ENCODE results near the gene EMILIN2. TPM values are rescaled to one million over a fixed set of nuclear protein-coding genes. Genes with fewer than 3 reads are reported as not detected.

EMILIN2 gene
- total and polyA plus RNA-seq, 2 donors from 2014 or later = 4.3 to 24.0 TPM

GRCh38 chr18:2961821-2962220, 115.0 kb downstream of the EMILIN2 start:
- intact Hi-C loops (cut with DNase I) = no loop called here
- H3K4me1 ChIP-seq (ENCODE audit: control insufficient read depth in 2 of 3, insufficient read depth in 2 of 3, low read depth in 1 of 3, low read length in 3 of 3) = peaks cover 4 to 30% (median 22%) of the 10 kb centered on the region in 3 donors
- DNase-seq = peak in 4 of 5 donors; percentile 61 to 89 (median 78)

DNA sequence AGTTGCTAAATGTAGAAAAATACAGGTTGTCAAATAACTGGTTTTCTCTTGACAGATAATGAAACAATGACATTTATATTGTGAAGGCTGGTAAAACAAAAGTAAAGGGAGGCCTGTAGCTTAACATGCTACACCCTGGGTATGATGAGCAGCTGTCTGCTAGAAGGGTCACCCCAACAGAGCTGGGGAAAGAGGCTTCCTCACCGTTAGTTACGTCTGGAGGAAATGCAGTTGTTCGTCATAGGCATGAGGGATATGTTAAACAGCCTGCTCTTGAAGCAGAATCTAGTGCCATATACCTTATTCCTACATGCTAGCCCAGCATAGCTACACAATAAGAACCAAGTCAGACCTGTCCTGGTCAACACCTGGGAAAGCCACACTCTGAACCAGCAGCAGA, 116.2 kb downstream of the EMILIN2 start:
- no peaks in the 10 kb centered on the region for H3K9me3 ChIP-seq (ENCODE audit: control insufficient read depth in 2 of 3, insufficient read depth in 1 of 3, low read length in 3 of 3)
- H3K9ac ChIP-seq (ENCODE audit: low read length in 3 of 3) = no peak overlapping the region
- no peak overlapping the region for H3K27ac ChIP-seq (ENCODE audit: low read depth in 2 of 2, low read length in 2 of 2)
- peaks cover 4 to 42% (median 27%) of the 10 kb centered on the region in 3 donors for H3K4me1 ChIP-seq (ENCODE audit: control insufficient read depth in 2 of 3, insufficient read depth in 2 of 3, low read depth in 1 of 3, low read length in 3 of 3)
- FAIRE-seq (no peak), DNase-seq (no peak)
- intact Hi-C loops (cut with DNase I) = no loop called here
- H3K36me3 ChIP-seq (ENCODE audit: control insufficient read depth in 2 of 3, insufficient read depth in 3 of 3, low read length in 3 of 3) = no peaks in the 10 kb centered on the region
- no peak overlapping the region for H3K4me3 ChIP-seq (ENCODE audit: low read length in 3 of 3)
- TF ChIP-seq CTCF (IDR thresholded peaks at IDR 0.05; ENCODE audit: borderline replicate concordance, extremely low read depth, insufficient read depth) = no peak
- no peaks in the 10 kb centered on the region for H3K27me3 ChIP-seq (ENCODE audit: control insufficient read depth, insufficient read depth, low read length)

More at GRCh38 chr18:2961821-2962220, 115.0 kb downstream of the EMILIN2 start:
- FAIRE-seq = no peak
- Histone ChIP-seq H3K27me3 (ENCODE audit: control insufficient read depth, insufficient read depth, low read length) (no peaks in the 10 kb centered on the region), H3K4me3 (ENCODE audit: low read length in 3 of 3) (peak overlapping the region in 1 of 3 donors; percentile 8), H3K27ac (ENCODE audit: low read depth in 2 of 2, low read length in 2 of 2) (peak overlapping the region; percentile 63 to 69), H3K9me3 (ENCODE audit: control insufficient read depth in 2 of 3, insufficient read depth in 1 of 3, low read length in 3 of 3) (no peaks in the 10 kb centered on the region), H3K36me3 (ENCODE audit: control insufficient read depth in 2 of 3, insufficient read depth in 3 of 3, low read length in 3 of 3) (no peaks in the 10 kb centered on the region), H3K9ac (ENCODE audit: low read length in 3 of 3) (peak overlapping the region in 2 of 3 donors; percentile 34 to 52)
- no peak for TF ChIP-seq CTCF (IDR thresholded peaks at IDR 0.05; ENCODE audit: borderline replicate concordance, extremely low read depth, insufficient read depth)

GRCh38 chr18:2964361-2965010, 117.7 kb downstream of the EMILIN2 start:
- no peak for TF ChIP-seq CTCF (IDR thresholded peaks at IDR 0.05; ENCODE audit: borderline replicate concordance, extremely low read depth, insufficient read depth)
- Histone ChIP-seq H3K27ac (ENCODE audit: low read depth in 2 of 2, low read length in 2 of 2) (no peak overlapping the region), H3K9me3 (ENCODE audit: control insufficient read depth in 2 of 3, insufficient read depth in 1 of 3, low read length in 3 of 3) (no peaks in the 10 kb centered on the region), H3K27me3 (ENCODE audit: control insufficient read depth, insufficient read depth, low read length) (no peaks in the 10 kb centered on the region), H3K9ac (ENCODE audit: low read length in 3 of 3) (no peak overlapping the region), H3K4me3 (ENCODE audit: low read length in 3 of 3) (no peak overlapping the region), H3K4me1 (ENCODE audit: control insufficient read depth in 2 of 3, insufficient read depth in 2 of 3, low read depth in 1 of 3, low read length in 3 of 3) (peaks cover 4 to 55% (median 33%) of the 10 kb centered on the region in 3 donors), H3K36me3 (ENCODE audit: control insufficient read depth in 2 of 3, insufficient read depth in 3 of 3, low read length in 3 of 3) (no peaks in the 10 kb centered on the region)
- intact Hi-C loops (cut with DNase I) = no loop called here
- FAIRE-seq = no peak
- no peak for DNase-seq

Other genes with a start within 250 kb of the EMILIN2 start
- 59.0 TPM for gene SMCHD1, start 191.3 kb upstream of the EMILIN2 start, total RNA-seq
- 5.2 TPM for gene SMCHD1, start 191.3 kb upstream of the EMILIN2 start, polyA plus RNA-seq (ENCODE audit: insufficient read depth, low read depth, low replicate concordance)
- gene LPIN2, start 166.1 kb downstream of the EMILIN2 start, total RNA-seq = 52.3 TPM
- gene LPIN2, start 166.1 kb downstream of the EMILIN2 start, polyA plus RNA-seq (ENCODE audit: insufficient read depth, low read depth, low replicate concordance) = 14.3 TPM